GM18508 (cell line): ENCODE data around the gene STX18.
"Not testable (repeated sequence)": the region's sequence is repeated elsewhere in the genome, so short reads cannot be mapped to it uniquely, and the experiment has no call there.

Experiments
- ATAC-seq: cut with Tn5 transposase; IDR thresholded peaks from one replicate; pipeline ENCODE4 v1.9.1; 2021; ENCODE audit warnings: moderate number of reproducible peaks; ENCODE audit not compliant: insufficient read depth, unreplicated experiment

Gene STX18

GRCh38 chr4:4486969-4487368 lies 54.9 kb downstream of the STX18 start:
- ATAC-seq: no peak

GRCh38 chr4:4485806-4486205 lies 56.0 kb downstream of the STX18 start:
- ATAC-seq: no peak

- ATAC-seq: no peak
Measured at GRCh38 chr4:4481399-4481994, 60.4 kb downstream of the STX18 start.

- ATAC-seq: no peak
Measured at GRCh38 chr4:4480685-4481398, 61.0 kb downstream of the STX18 start.

- ATAC-seq: no peak
Measured at GRCh38 chr4:4480205-4480604, 61.6 kb downstream of the STX18 start.

- ATAC-seq: no peak
Measured at GRCh38 chr4:4479366-4479765, 62.5 kb downstream of the STX18 start.

- no peak for ATAC-seq
Measured at GRCh38 chr4:4477796-4478195, 64.1 kb downstream of the STX18 start.

GRCh38 chr4:4477391-4477790 lies 64.5 kb downstream of the STX18 start:
- no peak for ATAC-seq

- no peak for ATAC-seq
Measured at GRCh38 chr4:4474476-4474875, 67.4 kb downstream of the STX18 start.

- ATAC-seq: no peak
Measured at GRCh38 chr4:4472344-4472958, 69.4 kb downstream of the STX18 start.

- ATAC-seq: no peak
Measured at GRCh38 chr4:4471195-4471594, 70.7 kb downstream of the STX18 start.

GRCh38 chr4:4470208-4470607 lies 71.6 kb downstream of the STX18 start:
- ATAC-seq: no peak

- ATAC-seq: not testable (repeated sequence)
Measured at GRCh38 chr4:4465238-4465637, 76.6 kb downstream of the STX18 start.

GRCh38 chr4:4462970-4463369 lies 78.9 kb downstream of the STX18 start:
- ATAC-seq: no peak

GRCh38 chr4:4461850-4462249 lies 80.0 kb downstream of the STX18 start:
- ATAC-seq: no peak

GRCh38 chr4:4461178-4461577 lies 80.7 kb downstream of the STX18 start:
- ATAC-seq: no peak

GRCh38 chr4:4460759-4461158 lies 81.1 kb downstream of the STX18 start:
- ATAC-seq: no peak

GRCh38 chr4:4459181-4459580 lies 82.7 kb downstream of the STX18 start:
- ATAC-seq: no peak

GRCh38 chr4:4457803-4458553 lies 83.9 kb downstream of the STX18 start:
- ATAC-seq: no peak

- no peak for ATAC-seq
Measured at GRCh38 chr4:4456816-4457578, 84.9 kb downstream of the STX18 start.
